Mesenchymal stem cell (in vitro differentiated cells and primary cell): ENCODE results near the gene GET3.
"Not testable (repeated sequence)": the region's sequence is repeated elsewhere in the genome, so short reads cannot be mapped to it uniquely, and the experiment has no call there.

ENCODE experiments used
- DNase-seq: peaks from one replicate; pipeline ENCODE4 v3.0.0-alpha.2; 2013
- H2AFZ ChIP-seq: one replicate; pipeline ENCODE4 v1.6.1; 2013; ENCODE audit warnings: low read depth, mild to moderate bottlenecking, control low read depth, inconsistent platforms, low read length, moderate library complexity
- H2AK5ac ChIP-seq: 2 replicates; pipeline ENCODE4 v1.6.1; 2013; ENCODE audit warnings: low read length, moderate library complexity, mild to moderate bottlenecking, inconsistent platforms; ENCODE audit not compliant: severe bottlenecking
- H2BK120ac ChIP-seq: one replicate; pipeline ENCODE4 v1.6.1; 2013; ENCODE audit warnings: low read depth, mild to moderate bottlenecking, inconsistent platforms, low read length, moderate library complexity
- H2BK12ac ChIP-seq, 2 experiments: one replicate each; pipeline ENCODE4 v1.6.1; 2013; ENCODE audit warnings: inconsistent platforms in 2 of 2, low read length in 2 of 2, mild to moderate bottlenecking in 2 of 2, moderate library complexity in 2 of 2, control low read depth in 1 of 2
- H2BK15ac ChIP-seq: one replicate; pipeline ENCODE4 v1.6.1; 2013; ENCODE audit warnings: mild to moderate bottlenecking, low read depth, inconsistent platforms; ENCODE audit not compliant: poor library complexity, severe bottlenecking
- H2BK5ac ChIP-seq: 2 replicates; pipeline ENCODE4 v1.6.1; 2013; ENCODE audit warnings: low read depth, mild to moderate bottlenecking, low read length, control low read depth, inconsistent platforms; ENCODE audit not compliant: poor library complexity, severe bottlenecking
- H3K14ac ChIP-seq, 2 experiments: one replicate each; pipeline ENCODE4 v1.6.1; 2013; ENCODE audit warnings: inconsistent platforms in 2 of 2, low read length in 2 of 2, control low read depth in 1 of 2, mild to moderate bottlenecking in 1 of 2, moderate library complexity in 1 of 2
- H3K18ac ChIP-seq, 2 experiments: one replicate each; pipeline ENCODE4 v1.6.1; 2013; ENCODE audit warnings: inconsistent platforms in 2 of 2, low read length in 2 of 2, control low read depth in 1 of 2, low read depth in 1 of 2, mild to moderate bottlenecking in 1 of 2
- H3K23ac ChIP-seq, 2 experiments: one replicate each; pipeline ENCODE4 v1.6.1; 2013; ENCODE audit warnings: inconsistent platforms in 2 of 2, low read length in 2 of 2, mild to moderate bottlenecking in 2 of 2, moderate library complexity in 2 of 2, control low read depth in 1 of 2
- H3K27ac ChIP-seq: 2 replicates; pipeline ENCODE4 v1.5.1; 2013; ENCODE audit warnings: mild to moderate bottlenecking, moderate library complexity, low read length, control low read depth, inconsistent platforms; ENCODE audit not compliant: poor library complexity, severe bottlenecking
- H3K27me3 ChIP-seq, 2 experiments: 2 replicates each; pipeline versions ENCODE4 v1.6.1 to v1.7.0; 2013; ENCODE audit warnings: low read length in 2 of 2, mild to moderate bottlenecking in 2 of 2, moderate library complexity in 2 of 2, control low read depth in 1 of 2, inconsistent platforms in 1 of 2; ENCODE audit not compliant: control insufficient read depth in 1 of 2, insufficient read depth in 1 of 2
- H3K36me3 ChIP-seq, 2 experiments: 2 replicates each; pipeline versions ENCODE4 v1.6.1 to v1.7.0; 2013; ENCODE audit warnings: low read length in 2 of 2, control low read depth in 1 of 2, inconsistent platforms in 1 of 2, low read depth in 1 of 2, mild to moderate bottlenecking in 1 of 2; ENCODE audit not compliant: insufficient read depth in 2 of 2, control insufficient read depth in 1 of 2
- H3K4ac ChIP-seq, 2 experiments: one replicate each; pipeline ENCODE4 v1.6.1; 2013; ENCODE audit warnings: inconsistent platforms in 2 of 2, low read length in 2 of 2, mild to moderate bottlenecking in 2 of 2, moderate library complexity in 2 of 2, control low read depth in 1 of 2, low read depth in 1 of 2
- H3K4me1 ChIP-seq: 2 replicates; pipeline ENCODE4 v1.6.1; 2013; ENCODE audit warnings: low read depth, low read length, control low read depth; ENCODE audit not compliant: control insufficient read depth, insufficient read depth
- H3K4me2 ChIP-seq: 2 replicates; pipeline ENCODE4 v1.6.1; 2013; ENCODE audit warnings: low read length, mild to moderate bottlenecking, inconsistent platforms; ENCODE audit not compliant: poor library complexity, severe bottlenecking
- H3K4me3 ChIP-seq, 2 experiments: 2 replicates each; pipeline versions ENCODE4 v1.5.1 to v1.7.0; 2013; ENCODE audit warnings: low read length in 2 of 2, mild to moderate bottlenecking in 2 of 2, control low read depth in 1 of 2, low read depth in 1 of 2; ENCODE audit not compliant: insufficient read depth in 1 of 2
- H3K79me1 ChIP-seq: replicated peaks from 2 replicates; pipeline ENCODE4 v1.6.1; 2013; ENCODE audit warnings: mild to moderate bottlenecking, control low read depth, low read length, inconsistent platforms; ENCODE audit not compliant: poor library complexity, severe bottlenecking
- H3K9ac ChIP-seq: 2 replicates; pipeline ENCODE4 v1.7.0; 2013; ENCODE audit warnings: mild to moderate bottlenecking, low read length, moderate library complexity
- H3K9me3 ChIP-seq: 2 replicates; pipeline ENCODE4 v1.7.0; 2013; ENCODE audit warnings: mild to moderate bottlenecking, low read length; ENCODE audit not compliant: control insufficient read depth
- H4K8ac ChIP-seq: one replicate; pipeline ENCODE4 v1.6.1; 2013; ENCODE audit warnings: inconsistent platforms, mild to moderate bottlenecking, low read length, moderate library complexity
- H4K91ac ChIP-seq: one replicate; pipeline ENCODE4 v1.6.1; 2013; ENCODE audit warnings: mild to moderate bottlenecking, low read length, inconsistent platforms
- WGBS: methylation state at CpG from one replicate; pipeline ENCODE4 v1.1.7; 2013; ENCODE audit warnings: mixed read lengths; 5-methylcytosine and 5-hydroxymethylcytosine counted together

The GET3 gene

GRCh38 chr19:12696366-12697335, 40.6 kb upstream of the GET3 start, which contains the start of gene FBXW9:
FBXW9 (minus strand) TSS chr19:12696631; CDS start chr19:12696581, 50 bp downstream.
- Histone ChIP-seq H2BK120ac (no peak within 1 kb of the TSS), H3K4ac (peak within 1 kb of the TSS; percentile 42 to 67), H3K4me1 (peaks cover 17% of the 10 kb centered on the region), H3K79me1 (peaks cover 32% of the 10 kb centered on the region), H2BK5ac (peak within 1 kb of the TSS; percentile 24), H4K91ac (no peak within 1 kb of the TSS), H2BK15ac (no peak within 1 kb of the TSS), H3K27me3 (no peaks in the 10 kb centered on the region), H3K4me2 (peak within 1 kb of the TSS; percentile 96), H3K9me3 (no peaks in the 10 kb centered on the region), H3K23ac (peak within 1 kb of the TSS in 1 of 2 experiments; percentile 81), H3K36me3 (peaks cover 49 to 50% of the 10 kb centered on the region in 2 experiments), H3K27ac (peak within 1 kb of the TSS; percentile 57), H3K18ac (peak within 1 kb of the TSS in 1 of 2 experiments; percentile 54), H3K9ac (peak within 1 kb of the TSS; percentile 91), H2AK5ac (peak within 1 kb of the TSS; percentile 57), H3K14ac (peak within 1 kb of the TSS in 1 of 2 experiments; percentile 84), H2AFZ (peak within 1 kb of the TSS; percentile 49), H2BK12ac (no peak within 1 kb of the TSS), H4K8ac (peak within 1 kb of the TSS; percentile 86), H3K4me3 (peak within 1 kb of the TSS; percentile 84 to 97)
- whole genome bisulfite sequencing = 9% methylated on average over 59 of the region's 59 CpGs
- DNase-seq = peak; percentile 95

GRCh38 chr19:12697425-12697824, 39.9 kb upstream of the GET3 start:
- H3K79me1 ChIP-seq = peaks cover 37% of the 10 kb centered on the region
- peaks cover 56 to 57% of the 10 kb centered on the region in 2 experiments for H3K36me3 ChIP-seq
- not testable (repeated sequence) for H2AFZ ChIP-seq, H2BK5ac ChIP-seq, H3K27me3 ChIP-seq, H3K23ac ChIP-seq, H3K18ac ChIP-seq, H3K27ac ChIP-seq, H3K9me3 ChIP-seq, H3K14ac ChIP-seq, H2BK12ac ChIP-seq, H2AK5ac ChIP-seq, H3K4me2 ChIP-seq, H4K91ac ChIP-seq, H3K4ac ChIP-seq, DNase-seq, H2BK120ac ChIP-seq, H2BK15ac ChIP-seq
- peak overlapping the region in 1 of 2 experiments; percentile 97 for H3K4me3 ChIP-seq
- H3K9ac ChIP-seq = peak overlapping the region; percentile 91
- peak overlapping the region; percentile 85 for H4K8ac ChIP-seq
- H3K4me1 ChIP-seq = peaks cover 19% of the 10 kb centered on the region
- WGBS = 97% methylated on average over 22 of the region's 22 CpGs

- no peak overlapping the region for H3K4me3 ChIP-seq
- no peak overlapping the region for H3K23ac ChIP-seq
- no peak overlapping the region for H3K18ac ChIP-seq
- no peak overlapping the region for H3K9ac ChIP-seq
- no peak overlapping the region for H3K4ac ChIP-seq
- H3K14ac ChIP-seq = no peak overlapping the region
- no peak overlapping the region for H2AK5ac ChIP-seq
- H3K27me3 ChIP-seq = no peaks in the 10 kb centered on the region
- H3K4me1 ChIP-seq = peaks cover 19% of the 10 kb centered on the region
- 94% methylated on average over 6 of the region's 6 CpGs for WGBS
- H2BK120ac ChIP-seq = no peak overlapping the region
- no peak overlapping the region for H2AFZ ChIP-seq
- no peak overlapping the region for H2BK12ac ChIP-seq
- H3K9me3 ChIP-seq = no peaks in the 10 kb centered on the region
- no peak overlapping the region for H2BK5ac ChIP-seq
- DNase-seq = no peak
- H2BK15ac ChIP-seq = no peak overlapping the region
- peaks cover 42% of the 10 kb centered on the region for H3K79me1 ChIP-seq
- peaks cover 58 to 62% of the 10 kb centered on the region in 2 experiments for H3K36me3 ChIP-seq
- H4K8ac ChIP-seq = no peak overlapping the region
- no peak overlapping the region for H4K91ac ChIP-seq
- no peak overlapping the region for H3K27ac ChIP-seq
- no peak overlapping the region for H3K4me2 ChIP-seq
These were observed 39.2 kb upstream of the GET3 start for GRCh38 chr19:12698138-12698537.

GRCh38 chr19:12701596-12702282, 35.6 kb upstream of the GET3 start:
- H3K23ac ChIP-seq = no peak overlapping the region
- H3K4me2 ChIP-seq = no peak overlapping the region
- H3K79me1 ChIP-seq = peaks cover 46% of the 10 kb centered on the region
- H2BK120ac ChIP-seq = no peak overlapping the region
- H3K4me3 ChIP-seq = no peak overlapping the region
- no peak overlapping the region for H2BK5ac ChIP-seq
- H2BK15ac ChIP-seq = no peak overlapping the region
- no peak overlapping the region for H3K27ac ChIP-seq
- no peak overlapping the region for H3K18ac ChIP-seq
- peaks cover 2% of the 10 kb centered on the region for H3K4me1 ChIP-seq
- H2AK5ac ChIP-seq = no peak overlapping the region
- no peak overlapping the region for H2AFZ ChIP-seq
- peak overlapping the region; percentile 53 for H4K91ac ChIP-seq
- H3K14ac ChIP-seq = no peak overlapping the region
- H3K9ac ChIP-seq = no peak overlapping the region
- no peak overlapping the region for H4K8ac ChIP-seq
- no peak overlapping the region for H3K4ac ChIP-seq
- WGBS = 95% methylated on average over 33 of the region's 33 CpGs
- peak overlapping the region in 1 of 2 experiments; percentile 40 for H2BK12ac ChIP-seq
- no peaks in the 10 kb centered on the region for H3K27me3 ChIP-seq
- H3K36me3 ChIP-seq = peaks cover 89 to 90% of the 10 kb centered on the region in 2 experiments
- no peaks in the 10 kb centered on the region for H3K9me3 ChIP-seq
- DNase-seq = no peak
